ENCODE results near the gene RUVBL1.

DNA sequence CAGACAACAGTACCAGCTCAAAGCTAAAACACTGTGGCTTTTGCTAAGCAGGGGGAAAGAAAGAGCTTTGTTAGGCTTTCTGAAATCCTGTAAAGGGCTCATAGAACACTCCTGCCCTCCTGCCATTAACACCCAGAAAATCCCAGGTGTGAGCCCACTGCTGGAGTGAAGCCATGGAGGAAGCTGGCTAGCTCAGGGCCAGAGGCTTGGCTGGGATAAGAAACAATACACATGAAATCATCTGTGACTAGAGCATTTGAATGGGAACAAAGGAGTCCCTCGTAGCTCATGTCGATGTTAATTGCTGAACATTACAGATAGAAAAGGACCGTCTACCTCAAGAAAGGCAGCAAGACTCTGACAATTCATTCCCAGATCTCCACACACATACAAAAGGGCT, 23.5 kb downstream of the RUVBL1 start:
- TF ChIP-seq, protein P1, sequence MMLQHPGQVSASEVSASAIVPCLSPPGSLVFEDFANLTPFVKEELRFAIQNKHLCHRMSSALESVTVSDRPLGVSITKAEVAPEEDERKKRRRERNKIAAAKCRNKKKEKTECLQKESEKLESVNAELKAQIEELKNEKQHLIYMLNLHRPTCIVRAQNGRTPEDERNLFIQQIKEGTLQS (IDR thresholded peaks at IDR 0.05; ENCODE audit: borderline replicate concordance, extremely low read depth, low read depth, low read length): no peak
- TF ChIP-seq POLR2AphosphoS5 (IDR thresholded peaks at IDR 0.05; ENCODE audit: low read length) (no peak), RCOR1 (conservative IDR thresholded peaks at IDR 0.05; ENCODE audit: low read depth, low read length) (no peak), NFIC (IDR thresholded peaks at IDR 0.05; ENCODE audit: low read depth, low read length) (no peak), FOS (IDR thresholded peaks at IDR 0.05; ENCODE audit: borderline replicate concordance, extremely low read depth, insufficient read length) (no peak), FOXM1 (IDR thresholded peaks at IDR 0.05; ENCODE audit: low read depth, low read length) (no peak), HDGF (IDR thresholded peaks at IDR 0.05) (no peak), EP300 (IDR thresholded peaks at IDR 0.05; ENCODE audit: borderline replicate concordance in 1 of 2, control insufficient read depth in 1 of 2, low read depth in 2 of 2, low read length in 2 of 2) (no peak), HDAC6 (IDR thresholded peaks at IDR 0.05; ENCODE audit: unreplicated experiment) (no peak)
- TF ChIP-seq, protein P2, sequence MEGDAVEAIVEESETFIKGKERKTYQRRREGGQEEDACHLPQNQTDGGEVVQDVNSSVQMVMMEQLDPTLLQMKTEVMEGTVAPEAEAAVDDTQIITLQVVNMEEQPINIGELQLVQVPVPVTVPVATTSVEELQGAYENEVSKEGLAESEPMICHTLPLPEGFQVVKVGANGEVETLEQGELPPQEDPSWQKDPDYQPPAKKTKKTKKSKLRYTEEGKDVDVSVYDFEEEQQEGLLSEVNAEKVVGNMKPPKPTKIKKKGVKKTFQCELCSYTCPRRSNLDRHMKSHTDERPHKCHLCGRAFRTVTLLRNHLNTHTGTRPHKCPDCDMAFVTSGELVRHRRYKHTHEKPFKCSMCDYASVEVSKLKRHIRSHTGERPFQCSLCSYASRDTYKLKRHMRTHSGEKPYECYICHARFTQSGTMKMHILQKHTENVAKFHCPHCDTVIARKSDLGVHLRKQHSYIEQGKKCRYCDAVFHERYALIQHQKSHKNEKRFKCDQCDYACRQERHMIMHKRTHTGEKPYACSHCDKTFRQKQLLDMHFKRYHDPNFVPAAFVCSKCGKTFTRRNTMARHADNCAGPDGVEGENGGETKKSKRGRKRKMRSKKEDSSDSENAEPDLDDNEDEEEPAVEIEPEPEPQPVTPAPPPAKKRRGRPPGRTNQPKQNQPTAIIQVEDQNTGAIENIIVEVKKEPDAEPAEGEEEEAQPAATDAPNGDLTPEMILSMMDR (IDR thresholded peaks at IDR 0.05 in 2 of 3, conservative IDR thresholded peaks at IDR 0.05 in 1 of 3; ENCODE audit: control insufficient read depth in 2 of 3, extremely low read depth in 1 of 3, insufficient read depth in 1 of 3, low read depth in 3 of 3, low read length in 3 of 3): no peak
- TF ChIP-seq, protein P3, sequence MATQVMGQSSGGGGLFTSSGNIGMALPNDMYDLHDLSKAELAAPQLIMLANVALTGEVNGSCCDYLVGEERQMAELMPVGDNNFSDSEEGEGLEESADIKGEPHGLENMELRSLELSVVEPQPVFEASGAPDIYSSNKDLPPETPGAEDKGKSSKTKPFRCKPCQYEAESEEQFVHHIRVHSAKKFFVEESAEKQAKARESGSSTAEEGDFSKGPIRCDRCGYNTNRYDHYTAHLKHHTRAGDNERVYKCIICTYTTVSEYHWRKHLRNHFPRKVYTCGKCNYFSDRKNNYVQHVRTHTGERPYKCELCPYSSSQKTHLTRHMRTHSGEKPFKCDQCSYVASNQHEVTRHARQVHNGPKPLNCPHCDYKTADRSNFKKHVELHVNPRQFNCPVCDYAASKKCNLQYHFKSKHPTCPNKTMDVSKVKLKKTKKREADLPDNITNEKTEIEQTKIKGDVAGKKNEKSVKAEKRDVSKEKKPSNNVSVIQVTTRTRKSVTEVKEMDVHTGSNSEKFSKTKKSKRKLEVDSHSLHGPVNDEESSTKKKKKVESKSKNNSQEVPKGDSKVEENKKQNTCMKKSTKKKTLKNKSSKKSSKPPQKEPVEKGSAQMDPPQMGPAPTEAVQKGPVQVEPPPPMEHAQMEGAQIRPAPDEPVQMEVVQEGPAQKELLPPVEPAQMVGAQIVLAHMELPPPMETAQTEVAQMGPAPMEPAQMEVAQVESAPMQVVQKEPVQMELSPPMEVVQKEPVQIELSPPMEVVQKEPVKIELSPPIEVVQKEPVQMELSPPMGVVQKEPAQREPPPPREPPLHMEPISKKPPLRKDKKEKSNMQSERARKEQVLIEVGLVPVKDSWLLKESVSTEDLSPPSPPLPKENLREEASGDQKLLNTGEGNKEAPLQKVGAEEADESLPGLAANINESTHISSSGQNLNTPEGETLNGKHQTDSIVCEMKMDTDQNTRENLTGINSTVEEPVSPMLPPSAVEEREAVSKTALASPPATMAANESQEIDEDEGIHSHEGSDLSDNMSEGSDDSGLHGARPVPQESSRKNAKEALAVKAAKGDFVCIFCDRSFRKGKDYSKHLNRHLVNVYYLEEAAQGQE (IDR thresholded peaks at IDR 0.05; ENCODE audit: low read depth, low read length): no peak
- TF ChIP-seq, protein P4, sequence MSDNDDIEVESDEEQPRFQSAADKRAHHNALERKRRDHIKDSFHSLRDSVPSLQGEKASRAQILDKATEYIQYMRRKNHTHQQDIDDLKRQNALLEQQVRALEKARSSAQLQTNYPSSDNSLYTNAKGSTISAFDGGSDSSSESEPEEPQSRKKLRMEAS (IDR thresholded peaks at IDR 0.05; ENCODE audit: low read depth, low read length): no peak
